A204.1 (cell line): ENCODE measurements around the gene ZNF587.
A peak's percentile ranks its signal among the peaks of the same experiment; 100 is the strongest.
"Not testable (repeated sequence)": the region's sequence is repeated elsewhere in the genome, so short reads cannot be mapped to it uniquely, and the experiment has no call there.

Experiments
- FAIRE-seq: peaks from 2 replicates; lab custom pipeline; 2012; peaks lifted over from hg19 to GRCh38; lab: Jason Lieb, UNC

ZNF587 gene

GRCh38 chr19:57849666-57850473 lies at the start of gene ZNF587:
Gene ZNF587, plus strand, starts transcription at chr19:57849859. Its CDS starts 180 bp downstream, at chr19:57850039.
- FAIRE-seq, result peak; percentile 70

GRCh38 chr19:57800696-57801095 lies 49.0 kb upstream of the ZNF587 start:
- FAIRE-seq, result no peak

- FAIRE-seq, result no peak
Measured at GRCh38 chr19:57802269-57802668, 47.4 kb upstream of the ZNF587 start.

GRCh38 chr19:57803265-57803593 lies 46.4 kb upstream of the ZNF587 start:
- FAIRE-seq, result peak; percentile 92

- FAIRE-seq, result no peak
Measured at GRCh38 chr19:57803594-57804325, 45.9 kb upstream of the ZNF587 start.

GRCh38 chr19:57807541-57807940 lies 42.1 kb upstream of the ZNF587 start:
- no peak for FAIRE-seq

- not testable (repeated sequence) for FAIRE-seq
Measured at GRCh38 chr19:57810410-57811295, 39.0 kb upstream of the ZNF587 start.

GRCh38 chr19:57812226-57812625 lies 37.4 kb upstream of the ZNF587 start:
- FAIRE-seq, result no peak

GRCh38 chr19:57812975-57813820 lies 36.5 kb upstream of the ZNF587 start:
- FAIRE-seq, result not testable (repeated sequence)

GRCh38 chr19:57813919-57814504 lies 35.6 kb upstream of the ZNF587 start:
- no peak for FAIRE-seq

- peak; percentile 73 for FAIRE-seq
Measured at GRCh38 chr19:57814505-57815246, 35.0 kb upstream of the ZNF587 start, which contains the start of gene ZNF552. Gene ZNF552, minus strand, starts transcription at chr19:57814913. Its CDS starts 170 bp downstream, at chr19:57814743.

- FAIRE-seq, result no peak
Measured at GRCh38 chr19:57815247-57816075, 34.2 kb upstream of the ZNF587 start.

GRCh38 chr19:57816652-57817051 lies 33.0 kb upstream of the ZNF587 start:
- no peak for FAIRE-seq

- no peak for FAIRE-seq
Measured at GRCh38 chr19:57817976-57818375, 31.7 kb upstream of the ZNF587 start.

GRCh38 chr19:57818378-57818777 lies 31.3 kb upstream of the ZNF587 start:
- no peak for FAIRE-seq

GRCh38 chr19:57819475-57820148 lies 30.0 kb upstream of the ZNF587 start:
- no peak for FAIRE-seq

- no peak for FAIRE-seq
Measured at GRCh38 chr19:57820599-57820998, 29.1 kb upstream of the ZNF587 start.

GRCh38 chr19:57821095-57821494 lies 28.6 kb upstream of the ZNF587 start:
- not testable (repeated sequence) for FAIRE-seq

- FAIRE-seq, result not testable (repeated sequence)
Measured at GRCh38 chr19:57821501-57821900, 28.2 kb upstream of the ZNF587 start.
